Germinal center (tissue), 1 donor: Measurements from ENCODE around the gene NDFIP2.

Source experiments
- DNase-seq: peaks from one replicate; pipeline ENCODE4 v3.0.0; 2012; ENCODE audit warnings: mixed read lengths, low spot score

The NDFIP2 gene

GRCh38 chr13:79480954-79481684 is at the start of gene NDFIP2:
Gene NDFIP2, plus strand, starts transcription at chr13:79481155. Its CDS starts 49 bp downstream, at chr13:79481204.
- DNase-seq, result peak; percentile 77

- DNase-seq, result no peak
These were observed 48.9 kb upstream of the NDFIP2 start for GRCh38 chr13:79432086-79432485.

- DNase-seq, result no peak
These were observed 48.0 kb upstream of the NDFIP2 start for GRCh38 chr13:79432992-79433391.

- no peak for DNase-seq
These were observed 46.4 kb upstream of the NDFIP2 start for GRCh38 chr13:79434556-79434955.

- DNase-seq, result no peak
These were observed 45.4 kb upstream of the NDFIP2 start for GRCh38 chr13:79435561-79435990.

GRCh38 chr13:79439275-79439674 is 41.7 kb upstream of the NDFIP2 start:
- no peak for DNase-seq

GRCh38 chr13:79440958-79441528 is 39.9 kb upstream of the NDFIP2 start:
- no peak for DNase-seq

- DNase-seq, result no peak
These were observed 38.7 kb upstream of the NDFIP2 start for GRCh38 chr13:79442221-79442620.

GRCh38 chr13:79442706-79443105 is 38.2 kb upstream of the NDFIP2 start:
- no peak for DNase-seq

- no peak for DNase-seq
These were observed 34.8 kb upstream of the NDFIP2 start for GRCh38 chr13:79445968-79446645.

GRCh38 chr13:79447141-79447540 is 33.8 kb upstream of the NDFIP2 start:
- no peak for DNase-seq

- DNase-seq, result no peak
These were observed 33.2 kb upstream of the NDFIP2 start for GRCh38 chr13:79447741-79448140.

GRCh38 chr13:79448413-79448812 is 32.5 kb upstream of the NDFIP2 start:
- no peak for DNase-seq

GRCh38 chr13:79450110-79450509 is 30.8 kb upstream of the NDFIP2 start:
- no peak for DNase-seq

GRCh38 chr13:79451500-79451962 is 29.4 kb upstream of the NDFIP2 start:
- peak; percentile 8 for DNase-seq

- no peak for DNase-seq
These were observed 28.6 kb upstream of the NDFIP2 start for GRCh38 chr13:79452239-79452913.

GRCh38 chr13:79455331-79455730 is 25.6 kb upstream of the NDFIP2 start:
- no peak for DNase-seq

- no peak for DNase-seq
These were observed 24.9 kb upstream of the NDFIP2 start for GRCh38 chr13:79456051-79456450.

GRCh38 chr13:79456656-79457365 is 24.1 kb upstream of the NDFIP2 start:
- no peak for DNase-seq

- DNase-seq, result no peak
These were observed 23.6 kb upstream of the NDFIP2 start for GRCh38 chr13:79457390-79457789.

GRCh38 chr13:79457948-79458347 is 23.0 kb upstream of the NDFIP2 start:
- no peak for DNase-seq

GRCh38 chr13:79458436-79458835 is 22.5 kb upstream of the NDFIP2 start:
- DNase-seq, result no peak
